ENCODE measurements around the gene TRIOBP.
A peak's percentile ranks its signal among the peaks of the same experiment; 100 is the strongest.

TRIOBP gene

GRCh38 chr22:37749831-37750595 lies 53.2 kb downstream of the TRIOBP start:
- DNase-seq (ENCODE audit: low spot score) = peak; percentile 61

- DNase-seq (ENCODE audit: low spot score) = no peak
Observed at GRCh38 chr22:37750596-37751162, 53.8 kb downstream of the TRIOBP start.

- no peak for DNase-seq (ENCODE audit: low spot score)
Observed at GRCh38 chr22:37751449-37752188, 54.8 kb downstream of the TRIOBP start.

- DNase-seq (ENCODE audit: low spot score) = peak; percentile 90
Observed at GRCh38 chr22:37752189-37753087, 55.6 kb downstream of the TRIOBP start.

- DNase-seq (ENCODE audit: low spot score) = no peak
Observed at GRCh38 chr22:37753746-37754145, 56.9 kb downstream of the TRIOBP start.

- no peak for DNase-seq (ENCODE audit: low spot score)
Observed at GRCh38 chr22:37757663-37758062, 60.8 kb downstream of the TRIOBP start.

GRCh38 chr22:37758694-37759093 lies 61.8 kb downstream of the TRIOBP start:
- DNase-seq (ENCODE audit: low spot score) = no peak

GRCh38 chr22:37759281-37759680 lies 62.4 kb downstream of the TRIOBP start:
- no peak for DNase-seq (ENCODE audit: low spot score)

- DNase-seq (ENCODE audit: low spot score) = no peak
Observed at GRCh38 chr22:37760152-37760551, 63.3 kb downstream of the TRIOBP start.

- no peak for DNase-seq (ENCODE audit: low spot score)
Observed at GRCh38 chr22:37762389-37762836, 65.6 kb downstream of the TRIOBP start.

- DNase-seq (ENCODE audit: low spot score) = no peak
Observed at GRCh38 chr22:37763012-37763411, 66.2 kb downstream of the TRIOBP start.

GRCh38 chr22:37763652-37764051 lies 66.8 kb downstream of the TRIOBP start:
- DNase-seq (ENCODE audit: low spot score) = no peak

- DNase-seq (ENCODE audit: low spot score) = no peak
Observed at GRCh38 chr22:37764622-37765021, 67.8 kb downstream of the TRIOBP start.

GRCh38 chr22:37765498-37765897 lies 68.7 kb downstream of the TRIOBP start:
- DNase-seq (ENCODE audit: low spot score) = no peak

GRCh38 chr22:37765953-37766576 lies 69.2 kb downstream of the TRIOBP start:
- no peak for DNase-seq (ENCODE audit: low spot score)

- DNase-seq (ENCODE audit: low spot score) = no peak
Observed at GRCh38 chr22:37768273-37768672, 71.4 kb downstream of the TRIOBP start.

GRCh38 chr22:37769056-37769455 lies 72.2 kb downstream of the TRIOBP start:
- no peak for DNase-seq (ENCODE audit: low spot score)

GRCh38 chr22:37771081-37771480 lies 74.2 kb downstream of the TRIOBP start:
- no peak for DNase-seq (ENCODE audit: low spot score)

- no peak for DNase-seq (ENCODE audit: low spot score)
Observed at GRCh38 chr22:37771702-37772427, 75.0 kb downstream of the TRIOBP start.

GRCh38 chr22:37774728-37775127 lies 77.9 kb downstream of the TRIOBP start:
- no peak for DNase-seq (ENCODE audit: low spot score)

Data from hepatic stellate cell (primary cell).